GM12878 (cell line): Measurements from ENCODE around the gene GHRH. TPM values are rescaled to one million over a fixed set of nuclear protein-coding genes. Genes with fewer than 3 reads are reported as not detected.

Experiments used
- ATAC-seq: fragments of 200-7000 bp; cut with Tn5 transposase; 3 replicates; pipeline ENCODE4 v1.9.1; 2020; ENCODE audit warnings: mild to moderate bottlenecking, moderate library complexity
- BruUV-seq: library from RNA; stranded (reverse); fragments of 400-500 nt; replicated peaks from 2 replicates; lab custom pipeline; 2021; lab: Mats Ljungman, UMichigan
- CTCF ChIA-PET: fragments of 300-600 bp; sonication (Branson Sonifier 250); formaldehyde crosslinking; extraction: SDS; loops from one replicate; lab custom pipeline; 2021; ENCODE audit warnings: inconsistent platforms; lab: Yijun Ruan, JAX
- POLR2A ChIA-PET: fragments of 350-600 bp; formaldehyde crosslinking; extraction: SDS; loops from one replicate; lab custom pipeline; 2021; ENCODE audit warnings: inconsistent platforms; lab: Charles Lee
- RAD21 ChIA-PET: fragments of 300-600 bp; sonication (Branson Sonifier 250); formaldehyde crosslinking; loops from one replicate; lab custom pipeline; 2023; ENCODE audit warnings: antibody characterized with exemption; ENCODE audit not compliant: unreplicated experiment; lab: Charles Lee
- SMC1A ChIA-PET: fragments of 300-600 bp; sonication (Branson Sonifier 250); formaldehyde crosslinking; loops from one replicate; lab custom pipeline; 2023; ENCODE audit not compliant: unreplicated experiment, uncharacterized antibody; lab: Charles Lee
- DNase-seq: peaks from one replicate; pipeline ENCODE4 v3.0.0-alpha.2; 2011; ENCODE audit warnings: low read depth, low spot score
- FAIRE-seq: peaks from 3 replicates; lab custom pipeline; 2011; peaks lifted over from hg19 to GRCh38; lab: Jason Lieb, UNC
- H2AFZ ChIP-seq: 2 replicates; pipeline ENCODE4 v1.6.0; 2011; ENCODE audit warnings: low read depth, low read length, control low read depth; ENCODE audit not compliant: control insufficient read depth
- H3K27ac ChIP-seq: 2 replicates; pipeline ENCODE4 v1.5.1; 2011; ENCODE audit warnings: control low read depth; ENCODE audit not compliant: control insufficient read depth, insufficient read depth
- H3K27me3 ChIP-seq, 2 experiments: replicated peaks in 1 of 2; 2 replicates each; pipeline versions ENCODE4 v1.6.0 to v1.6.1; 2011; ENCODE audit warnings: low read length in 1 of 2; ENCODE audit not compliant: control insufficient read depth in 2 of 2, insufficient read depth in 2 of 2
- H3K36me3 ChIP-seq, 2 experiments: 2 replicates each; pipeline ENCODE4 v1.5.1; 2011; ENCODE audit warnings: low read length in 1 of 2; ENCODE audit not compliant: control insufficient read depth in 2 of 2, insufficient read depth in 2 of 2
- H3K4me1 ChIP-seq: 2 replicates; pipeline ENCODE4 v1.6.1; 2011; ENCODE audit warnings: mild to moderate bottlenecking, low read length, moderate library complexity, mixed read lengths; ENCODE audit not compliant: control insufficient read depth, insufficient read depth
- H3K4me2 ChIP-seq: 2 replicates; pipeline ENCODE4 v1.6.0; 2011; ENCODE audit warnings: control low read depth; ENCODE audit not compliant: control insufficient read depth, insufficient read depth
- H3K4me3 ChIP-seq: fragments of 200-600 bp; sonication (generic); 2 replicates; pipeline ENCODE4 v1.5.1; 2016
- H3K79me2 ChIP-seq: 2 replicates; pipeline ENCODE4 v1.6.0; 2011; ENCODE audit warnings: low read length; ENCODE audit not compliant: control insufficient read depth, insufficient read depth
- H3K9ac ChIP-seq: 2 replicates; pipeline ENCODE4 v1.8.0; 2011; ENCODE audit warnings: low read length, control low read depth, mixed read lengths; ENCODE audit not compliant: control insufficient read depth, insufficient read depth
- H3K9me3 ChIP-seq: replicated peaks from 3 replicates; pipeline ENCODE4 v1.5.1; 2011; ENCODE audit warnings: mild to moderate bottlenecking, low read length; ENCODE audit not compliant: control insufficient read depth, insufficient read depth
- H4K20me1 ChIP-seq: 2 replicates; pipeline ENCODE4 v1.6.0; 2011; ENCODE audit not compliant: control insufficient read depth, insufficient read depth
- BCL11A ChIP-seq: IDR thresholded peaks from 2 replicates; pipeline ENCODE4 v1.6.1; 2011; ENCODE audit warnings: low read depth, low read length
- CHD2 ChIP-seq: IDR thresholded peaks from 2 replicates; pipeline ENCODE4 v1.6.1; 2011; ENCODE audit warnings: low read depth, low read length, improper control_type of control experiment, borderline replicate concordance
- EZH2 ChIP-seq: IDR thresholded peaks from 2 replicates; pipeline ENCODE4 v1.6.1; 2012; ENCODE audit warnings: low read depth, mild to moderate bottlenecking, control low read depth, inconsistent platforms, low read length, borderline replicate concordance; ENCODE audit not compliant: control insufficient read depth
- JUND ChIP-seq: IDR thresholded peaks from 2 replicates; pipeline ENCODE4 v1.6.1; 2012; ENCODE audit warnings: low read depth, mild to moderate bottlenecking, low read length, improper control_type of control experiment, moderate library complexity
- NR2C1 ChIP-seq: fragments of 450-650 bp; IDR thresholded peaks from 2 replicates; pipeline ENCODE4 v1.6.1; 2017; ENCODE audit warnings: antibody characterized with exemption, mild to moderate bottlenecking, moderate library complexity
- PAX8 ChIP-seq: fragments of 450-650 bp; IDR thresholded peaks from 2 replicates; pipeline ENCODE4 v1.6.1; 2017; ENCODE audit warnings: mild to moderate bottlenecking, moderate library complexity
- PML ChIP-seq: IDR thresholded peaks from 2 replicates; pipeline ENCODE4 v1.6.1; 2012; ENCODE audit warnings: low read length, inconsistent platforms
- POLR2A ChIP-seq: IDR thresholded peaks from 2 replicates; pipeline ENCODE4 v1.6.1; 2011; ENCODE audit warnings: low read depth, mild to moderate bottlenecking, low read length
- POLR2AphosphoS5 ChIP-seq: IDR thresholded peaks from 2 replicates; pipeline ENCODE4 v1.6.1; 2011; ENCODE audit warnings: mild to moderate bottlenecking, low read length, inconsistent platforms
- RBBP5 ChIP-seq: fragments of 200-600 bp; sonication (generic); conservative IDR thresholded peaks from 2 replicates; pipeline ENCODE4 v1.6.1; 2016
- SMAD5 ChIP-seq: IDR thresholded peaks from 2 replicates; pipeline ENCODE4 v1.6.1; 2016; ENCODE audit warnings: antibody characterized with exemption, low read depth
- SP1 ChIP-seq: IDR thresholded peaks from one replicate; pipeline ENCODE4 v1.6.1; 2011; ENCODE audit warnings: low read depth, low read length
- WGBS: methylation state at CpG from one replicate; pipeline ENCODE4 v1.1.6; 2016; ENCODE audit warnings: low lambda C conversion rate; ENCODE audit not compliant: insufficient replicate concordance, insufficient coverage; ENCODE audit errors: missing lambda C conversion rate; 5-methylcytosine and 5-hydroxymethylcytosine counted together
- in situ Hi-C: fragments of 300-500 bp; cut with MboI; formaldehyde crosslinking; loops from 9 replicates; pipeline ENCODE4 v1.14.3; 2018; ENCODE audit warnings: mixed read lengths
- intact Hi-C: fragments of 100-400 bp; cut with micrococcal nuclease; formaldehyde crosslinking; loops from one replicate; pipeline ENCODE4 v1.14.2; 2022; ENCODE audit not compliant: unreplicated experiment
- polyA plus RNA-seq, 11 experiments: library from polyadenylated mRNA; depleted of rRNA in 4 of 11; unstranded in 6 of 11; stranded (reverse) in 5 of 11; fragments of >200 nt; fragmentation: Nextera tagmentation in 4 of 11; fragmentation: Illumina TruSeq in 1 of 11; extraction: Ambion mirVana in 4 of 11; extraction: Trizol in 1 of 11; gene quantifications; 1 replicate in 1 of 11; 2 replicates in 10 of 11; pipeline versions ENCODE4 v1.2.1 to v1.2.3, GENCODE V29; 2011 to 2016; ENCODE audit warnings: inconsistent platforms in 2 of 11, missing spikeins in 2 of 11, low read depth in 1 of 11
- total RNA-seq, 4 experiments: library from RNA; depleted of rRNA in 3 of 4; stranded (reverse); fragments of >200 nt in 3 of 4; fragmentation: Illumina TruSeq in 1 of 4; extraction: Trizol in 1 of 4; gene quantifications; 2 replicates each; pipeline versions ENCODE4 v1.2.1 to v1.2.3, GENCODE V29; 2013 to 2021
- TF ChIP-seq, protein P1 (sequence below): fragments of 450-650 bp; formaldehyde crosslinking; IDR thresholded peaks from 2 replicates; pipeline ENCODE4 v1.4.0; 2022; ENCODE audit warnings: mild to moderate bottlenecking, moderate library complexity

Gene GHRH
- total and polyA plus RNA-seq, 10 of the 15 experiments (the other 5 are each of a cell fraction or from before 2014, with no cell fraction given), result not detected

DNA sequence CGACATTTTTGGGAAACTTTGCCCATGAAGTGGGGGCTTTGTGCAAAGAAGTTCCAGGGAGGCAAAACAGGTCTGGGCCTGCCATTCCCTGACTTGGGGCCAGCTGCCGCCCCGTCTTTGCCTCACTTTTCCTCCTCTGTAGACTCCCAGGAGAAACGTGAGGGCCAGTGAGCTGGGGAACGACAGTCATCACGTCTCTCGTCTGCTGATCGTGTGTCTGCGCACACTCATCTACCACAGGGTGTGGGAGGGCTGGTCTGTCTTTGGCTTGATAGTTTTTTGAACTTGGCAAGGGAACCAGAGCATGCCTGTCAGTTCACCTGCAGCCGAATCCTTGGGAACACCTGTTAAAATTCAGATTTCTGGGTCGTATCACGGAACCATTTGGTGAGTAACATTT lies 8.5 kb downstream of the GHRH start:
- H3K36me3 ChIP-seq, result no peaks in the 10 kb centered on the region
- no peak overlapping the region for H2AFZ ChIP-seq
- no TSS peak for BruUV-seq
- H3K27me3 ChIP-seq, result no peaks in the 10 kb centered on the region
- no peak overlapping the region for H3K27ac ChIP-seq
- H3K9me3 ChIP-seq, result no peaks in the 10 kb centered on the region
- ChIA-PET SMC1A (no interaction called here), RAD21 (no interaction called here), CTCF (no interaction called here), POLR2A (no interaction called here)
- no peak overlapping the region for H3K4me3 ChIP-seq
- H4K20me1 ChIP-seq, result no peaks in the 10 kb centered on the region
- H3K9ac ChIP-seq, result no peak overlapping the region
- in situ Hi-C loops, result no loop called here
- no peak for DNase-seq
- no peak for FAIRE-seq
- no peak for TF ChIP-seq PAX8
- TF ChIP-seq, protein P1, sequence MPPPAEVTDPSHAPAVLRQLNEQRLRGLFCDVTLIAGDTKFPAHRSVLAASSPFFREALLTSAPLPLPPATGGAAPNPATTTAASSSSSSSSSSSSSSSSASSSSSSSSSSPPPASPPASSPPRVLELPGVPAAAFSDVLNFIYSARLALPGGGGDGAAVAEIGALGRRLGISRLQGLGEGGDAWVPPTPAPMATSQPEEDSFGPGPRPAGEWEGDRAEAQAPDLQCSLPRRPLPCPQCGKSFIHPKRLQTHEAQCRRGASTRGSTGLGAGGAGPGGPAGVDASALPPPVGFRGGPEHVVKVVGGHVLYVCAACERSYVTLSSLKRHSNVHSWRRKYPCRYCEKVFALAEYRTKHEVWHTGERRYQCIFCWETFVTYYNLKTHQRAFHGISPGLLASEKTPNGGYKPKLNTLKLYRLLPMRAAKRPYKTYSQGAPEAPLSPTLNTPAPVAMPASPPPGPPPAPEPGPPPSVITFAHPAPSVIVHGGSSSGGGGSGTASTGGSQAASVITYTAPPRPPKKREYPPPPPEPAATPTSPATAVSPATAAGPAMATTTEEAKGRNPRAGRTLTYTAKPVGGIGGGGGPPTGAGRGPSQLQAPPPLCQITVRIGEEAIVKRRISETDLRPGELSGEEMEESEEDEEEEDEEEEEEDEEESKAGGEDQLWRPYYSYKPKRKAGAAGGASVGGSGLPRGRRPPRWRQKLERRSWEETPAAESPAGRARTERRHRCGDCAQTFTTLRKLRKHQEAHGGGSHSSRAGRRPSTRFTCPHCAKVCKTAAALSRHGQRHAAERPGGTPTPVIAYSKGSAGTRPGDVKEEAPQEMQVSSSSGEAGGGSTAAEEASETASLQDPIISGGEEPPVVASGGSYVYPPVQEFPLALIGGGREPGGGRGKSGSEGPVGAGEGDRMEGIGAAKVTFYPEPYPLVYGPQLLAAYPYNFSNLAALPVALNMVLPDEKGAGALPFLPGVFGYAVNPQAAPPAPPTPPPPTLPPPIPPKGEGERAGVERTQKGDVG (CRISPR knock-in tag), result no peak
- no peak for TF ChIP-seq SMAD5
- no peak for TF ChIP-seq JUND
- TF ChIP-seq RBBP5, result no peak
- TF ChIP-seq POLR2A, result no peak
- TF ChIP-seq BCL11A, result no peak
- TF ChIP-seq SP1, result no peak
- no peak for TF ChIP-seq PML
- TF ChIP-seq NR2C1, result no peak
- TF ChIP-seq POLR2AphosphoS5, result no peak
- TF ChIP-seq CHD2, result no peak
- TF ChIP-seq EZH2, result no peak
- H3K4me1 ChIP-seq, result no peaks in the 10 kb centered on the region
- 73% methylated on average over 12 of the region's 12 CpGs for WGBS
- ATAC-seq, result no peak
- no peak overlapping the region for H3K4me2 ChIP-seq
- H3K79me2 ChIP-seq, result no peaks in the 10 kb centered on the region
- intact Hi-C loops, result no loop called here
